ENCODE measurements around the gene FUZ.

Gene FUZ

DNA sequence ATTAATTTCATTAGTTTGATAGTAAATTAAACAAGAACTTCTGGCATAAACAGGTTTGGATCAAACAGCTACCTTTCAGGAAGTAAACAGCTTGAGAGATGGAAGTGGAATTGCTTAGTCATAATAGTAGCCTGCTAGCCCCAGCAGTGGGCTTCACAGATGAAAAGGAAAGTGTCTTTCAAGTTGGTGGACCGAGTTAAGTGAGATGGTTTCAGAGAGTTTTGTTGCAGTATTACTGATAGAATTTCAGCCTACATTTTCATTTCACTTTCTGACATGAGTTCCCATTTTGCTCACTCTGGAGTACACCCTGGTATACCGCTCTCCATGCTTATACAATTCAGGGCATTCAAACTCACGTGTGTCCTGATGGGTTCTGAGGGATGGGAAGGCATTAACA, 35.8 kb upstream of the FUZ start:
- Histone ChIP-seq H3K4me3 (ENCODE audit: low read length) (no peak overlapping the region), H3K4me1 (ENCODE audit: control insufficient read depth, low read depth, low read length) (peaks cover 6% of the 10 kb centered on the region), H3K27ac (ENCODE audit: low read length) (no peak overlapping the region)

GRCh38 chr19:49847731-49848696, 34.9 kb upstream of the FUZ start:
- peaks cover 5% of the 10 kb centered on the region for H3K36me3 ChIP-seq (ENCODE audit: control insufficient read depth, low read depth, low read length)
- no peak overlapping the region for H3K9ac ChIP-seq (ENCODE audit: low read length)
- peaks cover 6% of the 10 kb centered on the region for H3K4me1 ChIP-seq (ENCODE audit: control insufficient read depth, low read depth, low read length)
- no peak overlapping the region for H3K4me3 ChIP-seq (ENCODE audit: low read length)
- H3K9me3 ChIP-seq (ENCODE audit: control insufficient read depth, low read depth, low read length), result no peaks in the 10 kb centered on the region
- no peaks in the 10 kb centered on the region for H3K27me3 ChIP-seq (ENCODE audit: control insufficient read depth, insufficient read depth, low read length)
- no peak overlapping the region for H3K27ac ChIP-seq (ENCODE audit: low read length)

More for the DNA sequence above, 35.8 kb upstream of the FUZ start:
- Histone ChIP-seq H3K27me3 (ENCODE audit: control insufficient read depth, insufficient read depth, low read length) (no peaks in the 10 kb centered on the region), H3K36me3 (ENCODE audit: control insufficient read depth, low read depth, low read length) (peaks cover 5% of the 10 kb centered on the region), H3K9me3 (ENCODE audit: control insufficient read depth, low read depth, low read length) (no peaks in the 10 kb centered on the region), H3K9ac (ENCODE audit: low read length) (no peak overlapping the region)

DNA sequence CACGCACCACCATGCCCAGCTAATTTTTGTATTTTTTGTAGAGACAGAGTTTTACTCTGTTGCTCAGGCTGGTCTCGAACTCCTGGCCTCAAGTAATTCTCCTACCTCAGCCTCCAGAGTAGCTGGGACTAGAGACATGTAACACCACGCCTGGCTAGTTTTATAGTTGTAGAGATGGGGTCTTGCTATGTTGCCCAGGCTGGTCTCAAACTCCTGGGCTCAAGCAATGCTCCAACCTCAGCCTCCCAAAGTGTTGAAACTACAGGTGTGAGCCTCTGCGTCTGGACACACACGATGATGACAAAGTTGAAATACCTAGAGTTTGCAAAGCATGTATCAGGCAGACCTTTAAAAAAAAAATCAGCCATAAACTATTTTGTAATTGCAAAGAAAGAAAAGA, 33.3 kb upstream of the FUZ start:
- Histone ChIP-seq H3K27me3 (ENCODE audit: control insufficient read depth, insufficient read depth, low read length) (no peaks in the 10 kb centered on the region), H3K36me3 (ENCODE audit: control insufficient read depth, low read depth, low read length) (no peaks in the 10 kb centered on the region), H3K4me3 (ENCODE audit: low read length) (no peak overlapping the region), H3K9me3 (ENCODE audit: control insufficient read depth, low read depth, low read length) (no peaks in the 10 kb centered on the region), H3K27ac (ENCODE audit: low read length) (no peak overlapping the region), H3K4me1 (ENCODE audit: control insufficient read depth, low read depth, low read length) (no peaks in the 10 kb centered on the region), H3K9ac (ENCODE audit: low read length) (no peak overlapping the region)

- Histone ChIP-seq H3K4me3 (ENCODE audit: low read length) (no peak overlapping the region), H3K27me3 (ENCODE audit: control insufficient read depth, insufficient read depth, low read length) (no peaks in the 10 kb centered on the region), H3K9ac (ENCODE audit: low read length) (no peak overlapping the region), H3K4me1 (ENCODE audit: control insufficient read depth, low read depth, low read length) (no peaks in the 10 kb centered on the region), H3K36me3 (ENCODE audit: control insufficient read depth, low read depth, low read length) (no peaks in the 10 kb centered on the region), H3K27ac (ENCODE audit: low read length) (no peak overlapping the region), H3K9me3 (ENCODE audit: control insufficient read depth, low read depth, low read length) (no peaks in the 10 kb centered on the region)
Observed at GRCh38 chr19:49845414-49845813, 32.3 kb upstream of the FUZ start.

DNA sequence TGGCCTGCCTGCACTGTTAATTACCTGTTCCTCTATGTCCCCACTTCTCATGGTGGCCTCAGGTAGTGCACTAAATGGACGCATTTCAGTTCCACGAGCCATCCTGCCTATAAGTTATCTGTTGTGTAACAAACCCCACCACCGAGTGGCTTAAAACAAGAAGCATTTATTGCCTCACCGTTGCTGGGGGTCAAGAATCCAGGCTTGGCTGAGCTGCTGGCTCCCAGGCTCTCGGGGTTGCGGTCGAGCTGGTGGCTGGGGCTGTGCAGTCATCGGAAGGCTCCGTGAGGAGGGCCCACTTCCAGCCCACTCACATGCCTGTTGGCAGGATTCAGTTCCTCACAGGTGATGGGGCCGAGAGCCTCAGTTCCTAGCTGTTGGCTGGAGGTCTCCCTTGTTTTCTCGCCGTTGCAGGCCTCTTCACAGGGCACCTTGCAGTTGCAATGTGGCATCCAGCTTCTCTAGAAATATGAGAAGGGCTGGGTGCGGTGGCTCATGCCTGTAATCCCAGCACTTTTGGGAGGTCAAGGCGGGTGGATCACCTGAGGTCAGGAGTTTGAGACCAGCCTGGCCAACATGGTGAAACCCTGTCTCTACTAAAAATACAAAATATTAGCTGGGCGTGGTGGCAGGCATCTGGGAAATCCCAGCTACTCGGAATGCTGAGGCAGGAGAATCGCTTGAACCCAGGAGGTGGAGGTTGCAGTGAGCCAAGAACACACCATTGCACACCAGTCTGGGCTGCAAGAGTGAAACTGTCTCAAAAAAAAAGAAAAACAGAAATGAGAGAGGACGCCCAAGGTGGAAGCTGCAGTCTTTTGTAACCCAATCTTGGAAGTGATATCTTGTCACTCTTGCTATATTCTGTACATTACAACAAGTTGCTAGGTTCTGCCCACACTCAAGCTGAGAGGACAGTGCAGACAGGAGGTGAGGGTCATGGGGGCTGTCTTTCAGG, 31.3 kb upstream of the FUZ start:
- H3K27ac ChIP-seq (ENCODE audit: low read length), result no peak overlapping the region

GRCh38 chr19:49843265-49843664, 30.2 kb upstream of the FUZ start:
- Histone ChIP-seq H3K9me3 (ENCODE audit: control insufficient read depth, low read depth, low read length) (no peaks in the 10 kb centered on the region), H3K9ac (ENCODE audit: low read length) (no peak overlapping the region), H3K4me1 (ENCODE audit: control insufficient read depth, low read depth, low read length) (no peaks in the 10 kb centered on the region), H3K27ac (ENCODE audit: low read length) (no peak overlapping the region), H3K36me3 (ENCODE audit: control insufficient read depth, low read depth, low read length) (peaks cover 14% of the 10 kb centered on the region), H3K27me3 (ENCODE audit: control insufficient read depth, insufficient read depth, low read length) (no peaks in the 10 kb centered on the region), H3K4me3 (ENCODE audit: low read length) (no peak overlapping the region)

More for the DNA sequence above, 31.3 kb upstream of the FUZ start:
- peaks cover 5% of the 10 kb centered on the region for H3K36me3 ChIP-seq (ENCODE audit: control insufficient read depth, low read depth, low read length)
- H3K4me1 ChIP-seq (ENCODE audit: control insufficient read depth, low read depth, low read length), result no peaks in the 10 kb centered on the region
- no peak overlapping the region for H3K4me3 ChIP-seq (ENCODE audit: low read length)
- H3K9me3 ChIP-seq (ENCODE audit: control insufficient read depth, low read depth, low read length), result no peaks in the 10 kb centered on the region
- no peaks in the 10 kb centered on the region for H3K27me3 ChIP-seq (ENCODE audit: control insufficient read depth, insufficient read depth, low read length)
- no peak overlapping the region for H3K9ac ChIP-seq (ENCODE audit: low read length)

DNA sequence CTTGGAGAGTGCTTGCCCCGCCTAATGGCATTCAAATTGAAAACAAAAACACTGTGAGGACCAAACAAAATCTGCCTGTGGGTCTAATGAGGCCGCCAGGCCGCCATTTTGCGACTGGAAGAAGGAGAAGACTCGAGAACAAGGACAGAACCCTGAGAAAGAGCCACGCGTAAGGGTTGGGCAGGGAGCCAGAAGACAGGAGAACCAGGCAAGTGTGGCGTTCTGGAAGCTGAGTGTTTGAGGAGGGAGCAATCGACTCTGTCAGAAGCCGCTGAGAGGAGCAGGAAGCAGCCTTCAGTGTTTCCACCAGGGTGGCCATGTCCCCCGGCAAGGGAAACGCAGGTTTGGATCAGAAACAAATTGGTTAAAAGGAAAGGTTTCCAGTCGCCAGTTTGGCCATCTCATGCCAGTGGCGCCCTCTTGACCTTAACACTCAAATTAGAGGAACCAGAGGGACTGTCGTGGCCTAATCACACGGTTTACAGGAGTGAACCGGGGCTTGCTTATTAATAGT, 27.7 kb upstream of the FUZ start:
- Histone ChIP-seq H3K27me3 (ENCODE audit: control insufficient read depth, insufficient read depth, low read length) (no peaks in the 10 kb centered on the region), H3K4me1 (ENCODE audit: control insufficient read depth, low read depth, low read length) (no peaks in the 10 kb centered on the region), H3K27ac (ENCODE audit: low read length) (no peak overlapping the region), H3K9me3 (ENCODE audit: control insufficient read depth, low read depth, low read length) (no peaks in the 10 kb centered on the region), H3K36me3 (ENCODE audit: control insufficient read depth, low read depth, low read length) (peaks cover 17% of the 10 kb centered on the region), H3K9ac (ENCODE audit: low read length) (no peak overlapping the region), H3K4me3 (ENCODE audit: low read length) (no peak overlapping the region)

DNA sequence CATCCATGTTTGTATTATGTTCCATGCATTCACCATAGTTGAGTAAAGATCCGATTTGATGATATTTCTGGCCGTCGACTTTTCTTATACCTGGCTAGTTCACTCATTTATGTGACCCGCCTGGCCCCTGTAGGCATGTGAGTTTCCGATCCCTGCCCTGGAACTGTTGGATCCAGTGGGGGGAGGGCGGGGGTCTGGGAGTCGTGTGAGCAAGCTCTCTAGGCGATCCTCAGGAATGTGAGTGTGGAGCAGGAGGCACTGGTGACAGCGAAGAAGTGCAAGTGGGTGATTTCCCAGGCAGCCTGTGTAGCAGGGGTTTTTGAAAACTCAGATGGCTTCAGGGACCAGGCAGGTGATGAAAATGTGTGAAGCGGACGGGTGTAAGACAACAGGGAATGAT, 27.2 kb upstream of the FUZ start:
- Histone ChIP-seq H3K36me3 (ENCODE audit: control insufficient read depth, low read depth, low read length) (peaks cover 17% of the 10 kb centered on the region), H3K9me3 (ENCODE audit: control insufficient read depth, low read depth, low read length) (no peaks in the 10 kb centered on the region), H3K27me3 (ENCODE audit: control insufficient read depth, insufficient read depth, low read length) (no peaks in the 10 kb centered on the region)

GRCh38 chr19:49839713-49840112, 26.6 kb upstream of the FUZ start:
- H3K27ac ChIP-seq (ENCODE audit: low read length), result no peak overlapping the region
- H3K27me3 ChIP-seq (ENCODE audit: control insufficient read depth, insufficient read depth, low read length), result no peaks in the 10 kb centered on the region
- H3K4me1 ChIP-seq (ENCODE audit: control insufficient read depth, low read depth, low read length), result no peaks in the 10 kb centered on the region
- no peak overlapping the region for H3K9ac ChIP-seq (ENCODE audit: low read length)
- H3K4me3 ChIP-seq (ENCODE audit: low read length), result no peak overlapping the region
- H3K36me3 ChIP-seq (ENCODE audit: control insufficient read depth, low read depth, low read length), result peaks cover 23% of the 10 kb centered on the region
- no peaks in the 10 kb centered on the region for H3K9me3 ChIP-seq (ENCODE audit: control insufficient read depth, low read depth, low read length)

More for the DNA sequence above, 27.2 kb upstream of the FUZ start:
- Histone ChIP-seq H3K27ac (ENCODE audit: low read length) (no peak overlapping the region), H3K4me1 (ENCODE audit: control insufficient read depth, low read depth, low read length) (no peaks in the 10 kb centered on the region), H3K9ac (ENCODE audit: low read length) (no peak overlapping the region), H3K4me3 (ENCODE audit: low read length) (no peak overlapping the region)

DNA sequence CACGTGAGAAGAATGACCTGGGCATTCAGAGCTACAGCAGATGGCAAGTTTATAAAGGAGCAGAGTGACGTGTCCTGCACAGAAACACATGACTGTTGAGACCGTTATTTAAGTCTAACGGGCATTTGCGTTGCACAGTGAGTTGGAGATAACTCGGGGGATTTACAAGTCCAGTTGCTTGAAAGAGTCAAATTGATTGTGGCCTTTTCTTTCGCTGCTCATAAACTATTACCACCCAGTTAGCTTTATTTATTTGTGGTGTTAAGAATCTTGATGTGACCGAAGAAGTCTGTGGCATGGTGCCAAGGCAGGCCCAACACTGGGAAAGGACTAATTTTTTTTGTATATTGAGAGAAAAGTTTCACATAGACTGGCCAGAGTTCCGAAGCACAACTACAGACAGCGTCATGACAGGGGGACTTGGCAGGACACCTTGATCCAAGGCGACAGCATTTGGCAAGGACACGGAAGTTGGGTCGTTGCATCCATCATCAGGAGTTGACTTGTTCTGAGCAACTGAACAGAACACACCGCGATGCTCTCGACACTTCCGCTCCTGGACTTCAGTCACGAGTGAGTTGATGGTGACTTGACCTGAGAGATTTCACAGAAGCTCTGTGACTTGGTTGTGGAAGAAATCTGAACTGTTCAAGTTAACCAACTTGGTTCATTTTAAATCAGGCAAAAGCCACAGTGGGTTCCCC, 25.9 kb upstream of the FUZ start:
- no peak overlapping the region for H3K4me3 ChIP-seq (ENCODE audit: low read length)
- no peak overlapping the region for H3K27ac ChIP-seq (ENCODE audit: low read length)
- H3K9ac ChIP-seq (ENCODE audit: low read length), result no peak overlapping the region
- no peaks in the 10 kb centered on the region for H3K4me1 ChIP-seq (ENCODE audit: control insufficient read depth, low read depth, low read length)
- peaks cover 23% of the 10 kb centered on the region for H3K36me3 ChIP-seq (ENCODE audit: control insufficient read depth, low read depth, low read length)
- no peaks in the 10 kb centered on the region for H3K9me3 ChIP-seq (ENCODE audit: control insufficient read depth, low read depth, low read length)
- H3K27me3 ChIP-seq (ENCODE audit: control insufficient read depth, insufficient read depth, low read length), result no peaks in the 10 kb centered on the region

DNA sequence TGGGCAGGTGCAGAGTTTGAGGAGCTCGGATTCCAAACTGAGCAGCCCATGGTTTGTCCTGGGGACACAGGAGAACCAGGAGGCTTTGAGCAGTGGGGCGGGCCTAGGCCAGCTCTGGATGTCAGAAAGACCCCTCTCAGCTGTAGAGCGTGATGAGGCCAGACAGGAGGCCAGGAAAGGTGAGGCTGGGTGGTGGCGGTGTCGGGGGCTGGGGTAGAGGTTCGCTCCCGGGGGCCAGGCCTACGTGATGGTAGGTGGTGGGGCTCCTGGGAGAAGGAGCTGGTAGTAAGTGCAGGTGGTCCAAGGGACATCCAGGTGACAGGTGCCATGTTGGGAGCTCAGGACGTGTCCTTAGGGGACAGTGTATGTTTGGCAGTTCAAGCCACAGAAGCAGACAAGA, 24.3 kb upstream of the FUZ start:
- Histone ChIP-seq H3K9me3 (ENCODE audit: control insufficient read depth, low read depth, low read length) (no peaks in the 10 kb centered on the region), H3K4me1 (ENCODE audit: control insufficient read depth, low read depth, low read length) (no peaks in the 10 kb centered on the region), H3K9ac (ENCODE audit: low read length) (no peak overlapping the region), H3K4me3 (ENCODE audit: low read length) (no peak overlapping the region), H3K36me3 (ENCODE audit: control insufficient read depth, low read depth, low read length) (peaks cover 33% of the 10 kb centered on the region), H3K27me3 (ENCODE audit: control insufficient read depth, insufficient read depth, low read length) (no peaks in the 10 kb centered on the region), H3K27ac (ENCODE audit: low read length) (no peak overlapping the region)
